SK-N-SH treated with all-trans-retinoic acid at 6 μM for 48 hours (cell line): Measurements from ENCODE around the gene TMEM54.

Experiments
- ATAC-seq: fragments of 200-7000 bp; cut with Tn5 transposase; 3 replicates; pipeline ENCODE4 v1.9.1; 2020; ENCODE audit warnings: mild to moderate bottlenecking, moderate library complexity
- ARNTL ChIP-seq: fragments of 450-650 bp; formaldehyde crosslinking; IDR thresholded peaks from 2 replicates; pipeline ENCODE4 v1.5.0; 2020; ENCODE audit warnings: low read depth, mild to moderate bottlenecking, moderate library complexity, borderline replicate concordance
- BACH2 ChIP-seq: fragments of 250-450 bp; sonication (Bioruptor Pico); IDR thresholded peaks from 2 replicates; pipeline ENCODE4 v1.9.0; 2021; ENCODE audit warnings: mild to moderate bottlenecking, borderline replicate concordance
- CREB5 ChIP-seq: fragments of 250-450 bp; sonication (Bioruptor Pico); IDR thresholded peaks from 2 replicates; pipeline ENCODE4 v1.5.1; 2020; ENCODE audit warnings: low read depth, mild to moderate bottlenecking, moderate library complexity
- CSDC2 ChIP-seq: fragments of 250-450 bp; sonication (Bioruptor Pico); IDR thresholded peaks from 2 replicates; pipeline ENCODE4 v1.5.0; 2020; ENCODE audit warnings: mild to moderate bottlenecking, moderate library complexity
- CSRNP3 ChIP-seq: fragments of 250-450 bp; sonication (Bioruptor Pico); IDR thresholded peaks from 2 replicates; pipeline ENCODE4 v1.5.1; 2021; ENCODE audit warnings: mild to moderate bottlenecking, moderate library complexity
- ESRRG ChIP-seq: fragments of 250-450 bp; sonication (Bioruptor Pico); IDR thresholded peaks from 2 replicates; pipeline ENCODE4 v1.6.1; 2021; ENCODE audit warnings: mild to moderate bottlenecking
- GLIS3 ChIP-seq: fragments of 250-450 bp; sonication (Bioruptor Pico); IDR thresholded peaks from 2 replicates; pipeline ENCODE4 v1.5.0; 2020; ENCODE audit warnings: mild to moderate bottlenecking, moderate library complexity
- ISL1 ChIP-seq: fragments of 250-450 bp; sonication (Bioruptor Pico); IDR thresholded peaks from 2 replicates; pipeline ENCODE4 v2.1.2; 2022; ENCODE audit warnings: mild to moderate bottlenecking, moderate library complexity
- PATZ1 ChIP-seq: fragments of 250-450 bp; sonication (Bioruptor Pico); IDR thresholded peaks from 2 replicates; pipeline ENCODE4 v1.8.0; 2020; ENCODE audit warnings: mild to moderate bottlenecking, moderate library complexity, borderline replicate concordance
- POU6F1 ChIP-seq: fragments of 250-450 bp; sonication (Bioruptor Pico); IDR thresholded peaks from 2 replicates; pipeline ENCODE4 v1.8.0; 2021; ENCODE audit warnings: low read depth, mild to moderate bottlenecking, moderate library complexity, borderline replicate concordance
- PPARA ChIP-seq: fragments of 250-450 bp; sonication (Bioruptor Pico); IDR thresholded peaks from 2 replicates; pipeline ENCODE4 v1.5.0; 2020; ENCODE audit warnings: mild to moderate bottlenecking, borderline replicate concordance
- RARB ChIP-seq: fragments of 250-450 bp; sonication (Bioruptor Pico); IDR thresholded peaks from 2 replicates; pipeline ENCODE4 v1.8.0; 2021; ENCODE audit warnings: mild to moderate bottlenecking, moderate library complexity
- SNAI2 ChIP-seq: fragments of 250-450 bp; sonication (Bioruptor Pico); IDR thresholded peaks from 2 replicates; pipeline ENCODE4 v1.5.0; 2020; ENCODE audit warnings: mild to moderate bottlenecking, moderate library complexity
- TCF4 ChIP-seq: fragments of 250-450 bp; sonication (Bioruptor Pico); IDR thresholded peaks from 2 replicates; pipeline ENCODE4 v1.8.0; 2021; ENCODE audit warnings: mild to moderate bottlenecking, moderate library complexity, borderline replicate concordance
- TSHZ2 ChIP-seq: fragments of 250-450 bp; sonication (Bioruptor Pico); IDR thresholded peaks from 2 replicates; pipeline ENCODE4 v1.5.0; 2020; ENCODE audit warnings: mild to moderate bottlenecking, moderate library complexity
- ZC3H10 ChIP-seq: fragments of 250-450 bp; sonication (Bioruptor Pico); IDR thresholded peaks from 2 replicates; pipeline ENCODE4 v1.5.1; 2021; ENCODE audit warnings: mild to moderate bottlenecking, moderate library complexity
- ZFP3 ChIP-seq: fragments of 250-450 bp; sonication (Bioruptor Pico); IDR thresholded peaks from 2 replicates; pipeline ENCODE4 v1.5.0; 2020; ENCODE audit warnings: mild to moderate bottlenecking, moderate library complexity
- ZFP30 ChIP-seq: fragments of 450-650 bp; formaldehyde crosslinking; IDR thresholded peaks from 2 replicates; pipeline ENCODE4 v1.5.0; 2022; ENCODE audit warnings: mild to moderate bottlenecking, moderate library complexity
- ZNF565 ChIP-seq: fragments of 450-650 bp; formaldehyde crosslinking; conservative IDR thresholded peaks from 2 replicates; pipeline ENCODE4 v1.5.0; 2020; ENCODE audit warnings: low read depth, mild to moderate bottlenecking, moderate library complexity
- ZNF8 ChIP-seq: fragments of 450-650 bp; formaldehyde crosslinking; IDR thresholded peaks from 2 replicates; pipeline ENCODE4 v1.5.0; 2020; ENCODE audit warnings: mild to moderate bottlenecking, moderate library complexity

The TMEM54 gene

GRCh38 chr1:32895325-32896215 is 5.6 kb downstream of the TMEM54 start (continued):
- TF ChIP-seq CREB5 (CRISPR knock-in tag): no peak
- no peak for TF ChIP-seq PATZ1 (CRISPR knock-in tag)
- no peak for TF ChIP-seq ARNTL (CRISPR knock-in tag)
- no peak for TF ChIP-seq ZFP30 (CRISPR knock-in tag)
- no peak for TF ChIP-seq CSRNP3 (CRISPR knock-in tag)

- ATAC-seq: no peak
- TF ChIP-seq CSRNP3 (CRISPR knock-in tag) (no peak), SNAI2 (CRISPR knock-in tag) (no peak), ZFP30 (CRISPR knock-in tag) (no peak), ZNF565 (no peak), ARNTL (CRISPR knock-in tag) (no peak), RARB (CRISPR knock-in tag) (no peak), TSHZ2 (CRISPR knock-in tag) (no peak), ISL1 (CRISPR knock-in tag) (no peak), BACH2 (CRISPR knock-in tag) (no peak), POU6F1 (CRISPR knock-in tag) (no peak), PPARA (CRISPR knock-in tag) (no peak), PATZ1 (CRISPR knock-in tag) (no peak), ZNF8 (CRISPR knock-in tag) (no peak), CREB5 (CRISPR knock-in tag) (no peak), ZFP3 (CRISPR knock-in tag) (no peak), CSDC2 (CRISPR knock-in tag) (no peak), TCF4 (CRISPR knock-in tag) (no peak), GLIS3 (no peak), ZC3H10 (no peak), ESRRG (CRISPR knock-in tag) (no peak)
- TF ChIP-seq, all 23 proteins: peak for 0
These were observed 6.5 kb downstream of the TMEM54 start for GRCh38 chr1:32894681-32895080.
